Measurements from ENCODE around the gene TBP.
"Not testable (repeated sequence)": the region's sequence is repeated elsewhere in the genome, so short reads cannot be mapped to it uniquely, and the experiment has no call there.

TBP gene

DNA sequence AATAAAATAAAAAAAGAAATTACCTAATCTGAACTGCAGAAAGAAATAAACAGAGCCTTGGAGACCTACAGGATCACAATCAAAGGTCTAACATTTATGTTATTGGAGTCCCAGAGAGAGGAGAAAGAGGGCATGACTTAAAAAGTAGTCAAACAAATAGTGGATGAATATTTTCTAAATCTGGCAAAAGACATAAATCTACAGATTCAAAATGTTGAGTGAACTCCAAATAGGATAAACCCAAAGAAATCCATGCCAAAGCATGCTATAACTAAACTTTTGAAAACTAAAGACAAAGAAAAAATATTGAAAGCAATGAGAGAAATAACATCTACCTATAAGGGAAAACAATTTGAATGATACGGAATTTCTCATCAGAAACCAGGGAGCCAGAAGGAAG, 39.3 kb upstream of the TBP start:
- H3K27ac ChIP-seq (ENCODE audit: insufficient read depth, low read length, poor library complexity, severe bottlenecking) = no peak overlapping the region
- H3K4me3 ChIP-seq (ENCODE audit: insufficient read depth, low read depth, low read length, poor library complexity, severe bottlenecking) = no peak overlapping the region
- H3K4me1 ChIP-seq (ENCODE audit: control insufficient read depth, insufficient read depth, low read length, poor library complexity, severe bottlenecking) = no peaks in the 10 kb centered on the region
- H3K27me3 ChIP-seq (replicated peaks; ENCODE audit: control insufficient read depth, insufficient read depth, low read length, poor library complexity, severe bottlenecking) = peaks cover 2% of the 10 kb centered on the region
- no peaks in the 10 kb centered on the region for H3K36me3 ChIP-seq (ENCODE audit: control insufficient read depth, insufficient read depth, low read length)
- no peaks in the 10 kb centered on the region for H3K9me3 ChIP-seq (ENCODE audit: control insufficient read depth, low read length)
- DNase-seq = no peak

DNA sequence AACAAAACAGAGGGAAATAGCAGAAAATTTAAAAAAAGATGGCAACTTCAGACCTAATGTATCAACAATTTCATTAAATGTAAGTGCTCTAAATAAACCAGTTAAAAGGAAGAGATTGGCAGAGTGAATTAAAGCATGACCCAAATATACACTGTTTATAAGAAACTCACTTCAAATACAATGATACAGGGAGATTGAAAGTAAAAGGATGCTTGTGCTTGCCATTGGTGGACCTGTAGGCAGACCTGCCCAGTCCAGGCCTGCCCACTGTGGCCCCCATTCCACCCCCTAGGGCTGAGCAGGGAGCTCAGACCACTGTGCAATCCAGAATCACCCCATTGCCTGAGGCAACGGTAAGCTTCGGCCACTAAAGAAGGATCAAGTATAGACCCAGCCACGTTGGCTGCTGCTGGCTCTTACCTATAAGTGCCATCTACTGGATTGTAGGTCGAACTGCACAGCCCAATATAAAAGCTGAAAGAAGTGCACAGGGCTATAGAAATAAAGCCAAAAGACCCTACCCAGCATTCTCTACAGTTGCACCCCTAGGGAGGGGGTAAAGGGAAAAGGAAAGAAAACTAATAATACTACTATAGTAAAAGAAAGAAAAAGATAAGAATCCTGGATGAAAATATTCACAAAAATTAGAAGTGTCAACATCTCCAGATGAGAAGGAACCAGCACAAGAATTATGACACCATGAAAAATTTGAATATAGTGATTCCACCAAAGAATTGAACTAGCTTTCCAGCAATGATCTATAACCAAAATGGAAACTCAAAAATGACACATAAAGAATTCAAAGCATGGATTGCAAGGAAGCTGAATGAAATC, 37.2 kb upstream of the TBP start:
- Histone ChIP-seq H3K4me3 (ENCODE audit: insufficient read depth, low read depth, low read length, poor library complexity, severe bottlenecking) (no peak overlapping the region), H3K27ac (ENCODE audit: insufficient read depth, low read length, poor library complexity, severe bottlenecking) (no peak overlapping the region), H3K27me3 (replicated peaks; ENCODE audit: control insufficient read depth, insufficient read depth, low read length, poor library complexity, severe bottlenecking) (peaks cover 2% of the 10 kb centered on the region), H3K4me1 (ENCODE audit: control insufficient read depth, insufficient read depth, low read length, poor library complexity, severe bottlenecking) (no peaks in the 10 kb centered on the region), H3K36me3 (ENCODE audit: control insufficient read depth, insufficient read depth, low read length) (no peaks in the 10 kb centered on the region), H3K9me3 (ENCODE audit: control insufficient read depth, low read length) (no peaks in the 10 kb centered on the region)
- peak in 1 of 3 donors; percentile 7 for DNase-seq

DNA sequence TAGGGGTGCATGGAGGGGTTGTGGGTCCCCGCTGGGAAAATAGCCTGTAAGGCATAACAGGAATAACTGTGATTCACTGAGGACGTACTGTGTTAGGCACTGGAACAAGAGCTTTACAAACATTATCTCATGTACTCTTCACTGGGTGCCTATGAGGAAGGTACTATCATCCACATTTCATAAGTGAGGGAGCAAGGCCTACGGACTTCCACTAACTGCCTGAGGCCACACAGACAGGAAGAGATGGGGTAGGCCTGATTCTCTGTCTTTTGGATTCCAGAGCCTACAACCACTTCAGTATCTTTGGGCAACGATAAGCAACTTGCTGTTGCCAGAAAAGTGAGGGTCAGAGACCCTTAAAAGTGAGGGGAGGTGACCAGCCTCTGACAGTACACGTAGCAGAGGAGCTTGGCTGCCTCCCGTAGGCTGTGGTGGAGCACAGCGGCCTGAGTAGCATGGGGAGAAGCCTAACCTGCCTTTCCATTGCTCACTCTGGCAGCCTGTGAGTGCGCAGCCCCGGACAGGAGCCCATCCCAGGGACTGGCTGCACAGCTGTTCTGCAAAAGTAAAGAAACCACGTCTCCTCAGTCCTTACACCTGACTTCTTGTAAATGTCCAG, 31.5 kb upstream of the TBP start:
- Histone ChIP-seq H3K4me1 (ENCODE audit: control insufficient read depth, insufficient read depth, low read length, poor library complexity, severe bottlenecking) (no peaks in the 10 kb centered on the region), H3K27ac (ENCODE audit: insufficient read depth, low read length, poor library complexity, severe bottlenecking) (no peak overlapping the region)
- DNase-seq = no peak

DNA sequence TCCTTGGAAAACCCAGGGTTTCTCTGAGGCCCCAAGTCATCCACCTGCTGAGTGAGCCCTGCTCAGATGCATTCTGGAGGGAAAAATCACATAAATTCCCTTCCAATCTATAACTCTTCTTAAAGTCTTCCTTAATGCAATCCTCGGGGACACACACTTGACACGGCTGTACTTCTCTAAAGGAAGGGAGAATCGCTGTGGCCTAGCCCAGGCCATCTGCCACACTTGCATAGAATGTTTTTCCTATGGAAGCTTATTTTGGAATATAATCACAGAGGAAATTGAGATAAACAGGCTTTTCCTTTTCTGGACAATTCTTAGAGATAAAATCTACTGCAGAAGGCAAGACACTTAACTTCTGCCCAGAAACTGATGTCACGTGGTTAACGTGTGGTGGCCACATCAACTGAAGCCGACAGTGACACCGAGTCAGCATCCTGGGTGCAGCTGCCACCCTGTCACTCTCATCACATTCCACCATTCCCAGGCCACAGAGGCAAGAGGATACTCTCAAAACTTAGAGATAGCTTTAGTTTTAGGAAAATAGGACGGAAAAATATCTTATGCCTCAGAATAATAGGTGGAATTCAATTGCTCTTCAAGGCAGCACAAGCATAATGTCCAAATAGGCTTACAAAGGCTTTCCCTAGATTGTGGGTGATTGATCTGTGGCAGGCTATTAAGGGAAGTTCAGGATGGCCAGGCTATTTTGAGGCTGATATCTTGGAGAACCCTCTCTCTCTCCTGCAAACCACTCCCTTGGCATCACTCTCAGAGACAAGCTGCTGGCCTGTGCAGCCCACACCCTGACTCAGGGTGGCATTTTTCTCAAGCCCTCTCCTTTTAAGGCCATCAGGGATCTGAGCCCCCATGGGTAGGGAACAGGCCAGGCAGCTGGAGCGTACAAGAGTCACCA, 30.7 kb upstream of the TBP start:
- H3K27me3 ChIP-seq (replicated peaks; ENCODE audit: control insufficient read depth, insufficient read depth, low read length, poor library complexity, severe bottlenecking) = no peaks in the 10 kb centered on the region
- no peak overlapping the region for H3K27ac ChIP-seq (ENCODE audit: insufficient read depth, low read length, poor library complexity, severe bottlenecking)
- H3K4me1 ChIP-seq (ENCODE audit: control insufficient read depth, insufficient read depth, low read length, poor library complexity, severe bottlenecking) = no peaks in the 10 kb centered on the region
- no peak overlapping the region for H3K4me3 ChIP-seq (ENCODE audit: insufficient read depth, low read depth, low read length, poor library complexity, severe bottlenecking)
- H3K9me3 ChIP-seq (ENCODE audit: control insufficient read depth, low read length) = no peaks in the 10 kb centered on the region
- H3K36me3 ChIP-seq (ENCODE audit: control insufficient read depth, insufficient read depth, low read length) = no peaks in the 10 kb centered on the region
- DNase-seq = no peak

More for the DNA sequence above, 31.5 kb upstream of the TBP start:
- peaks cover 2% of the 10 kb centered on the region for H3K27me3 ChIP-seq (replicated peaks; ENCODE audit: control insufficient read depth, insufficient read depth, low read length, poor library complexity, severe bottlenecking)
- no peaks in the 10 kb centered on the region for H3K36me3 ChIP-seq (ENCODE audit: control insufficient read depth, insufficient read depth, low read length)
- H3K9me3 ChIP-seq (ENCODE audit: control insufficient read depth, low read length) = no peaks in the 10 kb centered on the region
- no peak overlapping the region for H3K4me3 ChIP-seq (ENCODE audit: insufficient read depth, low read depth, low read length, poor library complexity, severe bottlenecking)

DNA sequence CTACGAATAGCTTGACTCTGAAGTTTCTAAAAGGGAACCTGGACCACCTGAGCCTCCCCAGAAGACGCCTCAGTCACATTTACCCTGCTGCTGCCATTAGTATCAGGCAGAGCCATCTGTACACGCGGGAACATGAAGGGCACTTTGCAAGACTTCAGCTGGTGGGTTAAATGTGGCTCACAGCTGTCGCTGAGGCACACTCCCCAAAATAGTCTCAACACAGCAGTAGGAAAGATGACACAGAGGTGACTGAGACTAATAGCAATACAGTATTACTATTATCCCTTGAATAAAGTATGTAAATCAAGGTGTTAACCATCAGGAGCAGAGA, 30.0 kb upstream of the TBP start:
- H3K27me3 ChIP-seq (replicated peaks; ENCODE audit: control insufficient read depth, insufficient read depth, low read length, poor library complexity, severe bottlenecking) = no peaks in the 10 kb centered on the region

DNA sequence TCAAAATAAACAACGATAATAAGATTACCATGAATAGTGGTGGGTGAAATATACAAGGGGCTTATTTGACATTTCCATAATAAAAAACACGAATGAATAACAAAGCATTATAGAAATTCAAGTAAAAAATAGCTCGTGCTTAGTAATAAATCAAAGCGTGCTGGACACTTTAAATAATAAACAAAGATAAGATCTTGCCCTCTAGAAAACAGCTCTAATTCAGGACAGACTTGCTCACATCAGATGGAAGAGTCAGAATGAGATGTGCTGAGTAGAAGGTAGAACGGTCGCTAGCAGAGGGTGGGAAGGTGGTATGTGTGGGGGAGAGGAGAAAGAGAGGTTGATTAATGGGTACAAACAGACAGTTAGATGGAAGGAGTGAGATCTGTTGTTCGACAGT, 28.4 kb upstream of the TBP start:
- no peak overlapping the region for H3K27ac ChIP-seq (ENCODE audit: insufficient read depth, low read length, poor library complexity, severe bottlenecking)
- no peak overlapping the region for H3K4me3 ChIP-seq (ENCODE audit: insufficient read depth, low read depth, low read length, poor library complexity, severe bottlenecking)
- no peaks in the 10 kb centered on the region for H3K9me3 ChIP-seq (ENCODE audit: control insufficient read depth, low read length)
- no peaks in the 10 kb centered on the region for H3K36me3 ChIP-seq (ENCODE audit: control insufficient read depth, insufficient read depth, low read length)
- DNase-seq = no peak
- H3K4me1 ChIP-seq (ENCODE audit: control insufficient read depth, insufficient read depth, low read length, poor library complexity, severe bottlenecking) = no peaks in the 10 kb centered on the region
- H3K27me3 ChIP-seq (replicated peaks; ENCODE audit: control insufficient read depth, insufficient read depth, low read length, poor library complexity, severe bottlenecking) = no peaks in the 10 kb centered on the region

More for the DNA sequence above, 30.0 kb upstream of the TBP start:
- Histone ChIP-seq H3K4me1 (ENCODE audit: control insufficient read depth, insufficient read depth, low read length, poor library complexity, severe bottlenecking) (no peaks in the 10 kb centered on the region), H3K36me3 (ENCODE audit: control insufficient read depth, insufficient read depth, low read length) (no peaks in the 10 kb centered on the region), H3K9me3 (ENCODE audit: control insufficient read depth, low read length) (no peaks in the 10 kb centered on the region), H3K27ac (ENCODE audit: insufficient read depth, low read length, poor library complexity, severe bottlenecking) (no peak overlapping the region), H3K4me3 (ENCODE audit: insufficient read depth, low read depth, low read length, poor library complexity, severe bottlenecking) (no peak overlapping the region)
- DNase-seq = no peak

DNA sequence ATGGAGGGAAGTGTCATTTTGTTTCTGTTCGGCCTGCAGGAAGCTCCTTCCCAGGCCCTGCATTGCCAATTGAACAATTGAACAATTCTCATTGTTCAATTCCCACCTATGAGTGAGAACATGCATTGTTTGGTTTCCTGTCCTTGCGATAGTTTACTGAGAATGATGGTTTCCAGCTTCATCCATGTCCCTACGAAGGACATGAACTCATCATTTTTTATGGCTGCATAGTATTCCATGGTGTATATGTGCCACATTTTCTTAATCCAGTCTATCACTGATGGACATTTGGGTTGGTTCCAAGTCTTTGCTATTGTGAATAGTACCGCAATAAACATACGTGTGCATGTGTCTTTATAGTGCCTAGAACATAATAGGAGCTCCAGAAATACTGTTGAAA, 26.2 kb upstream of the TBP start:
- DNase-seq; H3K36me3 ChIP-seq (ENCODE audit: control insufficient read depth, insufficient read depth, low read length); H3K4me1 ChIP-seq (ENCODE audit: control insufficient read depth, insufficient read depth, low read length, poor library complexity, severe bottlenecking); H3K9me3 ChIP-seq (ENCODE audit: control insufficient read depth, low read length); H3K27me3 ChIP-seq (replicated peaks; ENCODE audit: control insufficient read depth, insufficient read depth, low read length, poor library complexity, severe bottlenecking); H3K27ac ChIP-seq (ENCODE audit: insufficient read depth, low read length, poor library complexity, severe bottlenecking); H3K4me3 ChIP-seq (ENCODE audit: insufficient read depth, low read depth, low read length, poor library complexity, severe bottlenecking): not testable (repeated sequence)

DNA sequence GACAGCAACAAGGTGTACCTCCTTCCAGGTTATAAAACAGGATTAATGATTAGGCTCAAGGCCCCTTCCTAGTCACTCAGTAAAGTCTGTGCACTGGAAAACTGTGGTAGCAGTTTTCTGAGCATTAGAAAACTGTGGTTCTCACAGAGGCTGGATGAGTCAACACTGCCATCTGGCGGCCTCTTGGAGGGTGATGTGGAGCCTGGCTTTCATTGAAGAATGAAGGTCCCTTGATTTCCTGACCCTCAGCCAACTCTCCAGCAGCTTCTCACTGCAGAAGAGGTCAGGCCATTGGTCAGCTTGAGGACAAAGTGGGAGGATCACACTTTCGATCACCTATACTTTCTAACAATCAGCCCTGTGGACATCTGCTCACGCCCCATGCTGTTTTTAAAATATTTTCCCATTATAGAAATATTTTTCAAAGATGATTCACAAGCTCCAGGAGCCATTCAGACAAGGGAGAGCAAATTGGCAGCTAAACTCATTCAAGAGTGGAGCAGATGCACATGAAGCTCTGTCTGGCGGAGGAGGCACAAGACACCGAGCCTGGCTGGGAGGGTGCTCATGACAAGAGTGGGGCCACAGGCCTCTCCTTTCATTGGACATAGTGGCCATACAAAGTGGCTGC, 24.2 kb upstream of the TBP start:
- H3K9me3 ChIP-seq (ENCODE audit: control insufficient read depth, low read length) = no peaks in the 10 kb centered on the region
- no peaks in the 10 kb centered on the region for H3K27me3 ChIP-seq (replicated peaks; ENCODE audit: control insufficient read depth, insufficient read depth, low read length, poor library complexity, severe bottlenecking)
- H3K36me3 ChIP-seq (ENCODE audit: control insufficient read depth, insufficient read depth, low read length) = peaks cover 19% of the 10 kb centered on the region
- H3K4me1 ChIP-seq (ENCODE audit: control insufficient read depth, insufficient read depth, low read length, poor library complexity, severe bottlenecking) = no peaks in the 10 kb centered on the region
- DNase-seq = peak; percentile 19 to 50 (median 34)
- H3K4me3 ChIP-seq (ENCODE audit: insufficient read depth, low read depth, low read length, poor library complexity, severe bottlenecking) = no peak overlapping the region
- no peak overlapping the region for H3K27ac ChIP-seq (ENCODE audit: insufficient read depth, low read length, poor library complexity, severe bottlenecking)

DNA sequence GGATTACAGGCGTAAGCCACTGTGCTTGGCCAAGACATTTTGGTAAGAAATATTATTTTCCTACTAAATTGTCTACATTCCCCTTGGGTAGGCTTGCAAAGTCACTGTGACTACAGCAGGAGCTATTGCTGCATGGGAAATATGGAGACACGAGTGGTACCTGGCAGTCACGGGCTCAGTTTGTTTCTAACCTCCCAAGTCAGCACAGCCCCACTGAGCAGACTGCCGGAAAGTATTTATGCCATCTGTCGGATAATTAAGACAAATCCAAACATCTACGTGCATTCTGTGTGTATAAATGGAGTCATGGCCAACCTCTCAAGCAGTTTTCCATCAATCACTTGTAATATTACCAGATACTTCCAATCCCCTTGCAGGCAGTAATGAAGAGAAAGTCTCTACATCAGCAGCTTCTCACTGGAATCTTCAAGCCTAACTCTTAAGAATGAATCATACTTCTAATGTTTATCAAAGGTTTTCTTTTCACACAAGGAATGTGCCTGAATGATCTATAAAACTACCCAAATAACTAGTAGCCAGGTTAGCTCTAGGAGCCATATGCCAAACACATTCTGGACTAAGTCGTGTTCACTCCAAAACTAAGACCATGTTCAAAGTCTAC, 21.2 kb upstream of the TBP start:
- no peak for DNase-seq
- H3K9me3 ChIP-seq (ENCODE audit: control insufficient read depth, low read length) = no peaks in the 10 kb centered on the region
- H3K27me3 ChIP-seq (replicated peaks; ENCODE audit: control insufficient read depth, insufficient read depth, low read length, poor library complexity, severe bottlenecking) = no peaks in the 10 kb centered on the region
- H3K36me3 ChIP-seq (ENCODE audit: control insufficient read depth, insufficient read depth, low read length) = peaks cover 49% of the 10 kb centered on the region
- no peak overlapping the region for H3K27ac ChIP-seq (ENCODE audit: insufficient read depth, low read length, poor library complexity, severe bottlenecking)
- H3K4me1 ChIP-seq (ENCODE audit: control insufficient read depth, insufficient read depth, low read length, poor library complexity, severe bottlenecking) = no peaks in the 10 kb centered on the region
- H3K4me3 ChIP-seq (ENCODE audit: insufficient read depth, low read depth, low read length, poor library complexity, severe bottlenecking) = no peak overlapping the region

All from effector memory CD4-positive, alpha-beta T cell (primary cell).